Aorta (tissue), 5 donors: ENCODE measurements around the gene ADCY1. TPM values are rescaled to one million over a fixed set of nuclear protein-coding genes. Genes with fewer than 3 reads are reported as not detected.
"Not testable (repeated sequence)": the region's sequence is repeated elsewhere in the genome, so short reads cannot be mapped to it uniquely, and the experiment has no call there.

Source experiments
- ATAC-seq: fragments of 200-7000 bp; cut with Tn5 transposase; one replicate; pipeline ENCODE4 v1.9.1; 2022; ENCODE audit warnings: moderate library complexity; ENCODE audit not compliant: low FRiP score
- DNase-seq, 2 donors: peaks; one replicate each; pipeline ENCODE4 v3.0.0-alpha.2; 2020
- H3K27ac ChIP-seq, 2 donors: one replicate each; pipeline ENCODE4 v1.5.1; 2013; ENCODE audit warnings: low read length in 2 of 2, mild to moderate bottlenecking in 2 of 2, moderate library complexity in 2 of 2, control low read depth in 1 of 2, inconsistent platforms in 1 of 2, low read depth in 1 of 2
- H3K27me3 ChIP-seq, 2 donors: one replicate each; pipeline ENCODE4 v1.6.1; 2013; ENCODE audit warnings: control low read depth in 1 of 2, low read length in 1 of 2, mild to moderate bottlenecking in 1 of 2, moderate library complexity in 1 of 2; ENCODE audit not compliant: insufficient read depth in 2 of 2, control insufficient read depth in 1 of 2
- H3K36me3 ChIP-seq, 2 donors: one replicate each; pipeline ENCODE4 v1.6.1; 2013; ENCODE audit warnings: control low read depth in 1 of 2, low read length in 1 of 2, mild to moderate bottlenecking in 1 of 2; ENCODE audit not compliant: insufficient read depth in 2 of 2, control insufficient read depth in 1 of 2
- H3K4me1 ChIP-seq, 2 donors: one replicate each; pipeline ENCODE4 v1.6.1; 2013; ENCODE audit warnings: low read length in 2 of 2, control low read depth in 1 of 2, mild to moderate bottlenecking in 1 of 2, moderate library complexity in 1 of 2; ENCODE audit not compliant: insufficient read depth in 2 of 2, control insufficient read depth in 1 of 2
- H3K4me3 ChIP-seq, 2 donors: one replicate each; pipeline ENCODE4 v1.5.1; 2013; ENCODE audit warnings: low read length in 2 of 2, control low read depth in 1 of 2, mild to moderate bottlenecking in 1 of 2
- H3K9me3 ChIP-seq: one replicate; pipeline ENCODE4 v1.6.1; 2013; ENCODE audit warnings: mild to moderate bottlenecking, low read length; ENCODE audit not compliant: control insufficient read depth
- WGBS, 2 donors: extraction: QIAGEN DNeasy Blood & Tissue Kit; methylation state at CpG; one replicate each; pipeline ENCODE4 v1.1.7; 2013; 5-methylcytosine and 5-hydroxymethylcytosine counted together
- intact Hi-C, 2 donors: fragments of 100-400 bp; cut with DNase I; formaldehyde crosslinking; loops; one replicate each; pipeline versions ENCODE4 v1.14.2 to v1.15.0; 2022
- polyA plus RNA-seq, 2 donors: library from polyadenylated mRNA; stranded (reverse); fragments of 200-250 nt; gene quantifications; one replicate each; pipeline ENCODE4 v1.2.3, GENCODE V29; 2013
- total RNA-seq, 2 donors: library from RNA; stranded (reverse); fragmentation: NEBNext Ultra II Directional; extraction: Animal tissue kit (Norgen Biotek cat#: 25700); gene quantifications; one replicate each; pipeline ENCODE4 v1.2.1, GENCODE V29; 2021
- donor health status: healthy with polysubstance abuse.
- donor health status: Bipolar disorder and iron deficiency.
- donor health status: DM: no; HTN: no; CAD: no.
- donor health status: DM: no; HTN: no; CAD: no.
- donor health status: DM: yes; HTN: yes; CAD: no.

ADCY1 gene
- total and polyA plus RNA-seq, 4 donors, result 0.20 to 5.8 (median 1.8) TPM

DNA sequence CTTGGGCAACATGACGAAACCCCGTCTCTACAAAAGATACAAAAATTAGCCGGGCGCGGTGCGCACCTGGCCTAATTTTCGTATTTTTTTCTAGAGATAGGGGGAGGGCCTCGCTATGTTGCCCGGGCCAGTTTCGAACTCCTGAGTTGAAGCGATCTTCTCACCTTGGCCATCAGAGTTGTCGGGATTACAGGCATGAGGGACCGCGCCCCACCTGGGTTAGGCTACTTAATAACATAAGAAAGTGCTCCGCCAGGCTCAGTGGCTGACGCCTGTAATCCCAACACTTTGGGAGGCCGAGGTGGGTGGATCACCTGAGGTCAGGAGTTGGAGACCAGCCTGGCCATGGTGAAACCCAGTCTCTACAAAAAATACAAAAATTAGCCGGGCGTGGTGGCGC is 195.5 kb downstream of the ADCY1 start:
- H3K9me3 ChIP-seq, H3K27me3 ChIP-seq, H3K27ac ChIP-seq, H3K4me1 ChIP-seq, ATAC-seq, H3K36me3 ChIP-seq, intact Hi-C loops, DNase-seq, H3K4me3 ChIP-seq: not testable (repeated sequence)
- WGBS, 2 donors, result 96% methylated on average over 20 of the region's 20 CpGs
